Measurements from ENCODE around the gene COL4A4.
A peak's percentile ranks its signal among the peaks of the same experiment; 100 is the strongest.
"Not testable (repeated sequence)": the region's sequence is repeated elsewhere in the genome, so short reads cannot be mapped to it uniquely, and the experiment has no call there.

The COL4A4 gene

DNA sequence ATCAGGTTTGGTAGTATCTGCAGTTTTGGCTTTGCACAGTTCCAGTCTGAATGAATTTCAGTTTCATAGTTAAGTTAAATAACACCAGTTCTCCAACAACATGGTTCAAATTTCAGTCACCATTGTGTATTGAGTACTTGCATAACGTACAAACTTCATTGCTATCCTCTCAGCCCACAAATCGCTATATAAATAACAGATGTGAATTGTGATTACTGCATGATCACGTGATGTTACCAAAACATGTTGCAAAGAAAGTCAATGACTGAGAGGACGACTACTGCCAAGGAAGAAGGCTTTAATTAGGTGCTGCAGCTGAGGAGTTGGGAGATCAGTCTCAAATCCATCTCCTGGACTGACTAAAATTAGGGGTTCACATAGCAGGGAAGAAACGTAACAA, 48.2 kb downstream of the COL4A4 start:
- peak; percentile 35 for DNase-seq (ENCODE audit: low read depth)

DNA sequence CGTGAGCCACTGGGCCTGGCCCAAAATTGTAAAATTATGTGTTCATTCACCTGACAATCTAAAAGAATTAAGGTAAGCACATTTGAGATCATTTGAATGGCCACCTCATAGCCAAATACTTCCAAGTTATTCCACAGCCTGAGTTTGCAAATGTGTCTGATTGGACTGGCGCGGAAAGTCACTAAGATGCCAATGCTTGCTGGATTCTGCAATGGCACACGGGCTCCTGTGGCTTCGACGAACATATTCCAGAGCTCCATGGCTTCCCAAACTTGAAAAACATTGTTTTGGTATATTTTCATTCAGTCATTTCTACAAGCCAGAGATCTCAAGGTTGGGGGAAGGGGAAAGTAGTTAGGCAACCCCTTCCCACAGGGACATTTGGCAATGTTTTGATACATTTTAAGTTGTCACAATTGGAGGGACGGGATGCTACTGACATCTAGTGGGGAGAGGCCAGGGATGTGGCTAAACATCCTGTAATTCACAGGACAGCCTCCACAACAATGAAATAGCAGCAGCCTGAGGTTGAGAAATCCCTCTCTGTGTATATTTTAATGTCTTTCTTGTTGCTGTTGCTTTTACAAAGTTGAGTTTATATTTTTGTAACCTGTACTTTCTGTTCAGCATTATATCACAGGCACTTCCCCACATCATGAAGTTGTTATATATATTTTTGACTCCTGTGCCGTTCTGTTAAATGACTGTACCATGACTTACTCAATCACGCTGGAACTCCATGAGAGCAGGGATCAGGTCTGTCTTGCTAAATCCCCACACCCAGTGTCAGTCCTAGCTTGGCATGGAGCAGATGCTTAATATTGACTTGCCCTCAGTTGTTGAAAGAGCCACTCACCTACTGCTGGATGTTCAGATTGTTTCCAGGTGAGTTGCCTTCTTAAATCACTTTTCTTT, 56.9 kb downstream of the COL4A4 start:
- peak; percentile 67 for DNase-seq (ENCODE audit: low read depth)

DNA sequence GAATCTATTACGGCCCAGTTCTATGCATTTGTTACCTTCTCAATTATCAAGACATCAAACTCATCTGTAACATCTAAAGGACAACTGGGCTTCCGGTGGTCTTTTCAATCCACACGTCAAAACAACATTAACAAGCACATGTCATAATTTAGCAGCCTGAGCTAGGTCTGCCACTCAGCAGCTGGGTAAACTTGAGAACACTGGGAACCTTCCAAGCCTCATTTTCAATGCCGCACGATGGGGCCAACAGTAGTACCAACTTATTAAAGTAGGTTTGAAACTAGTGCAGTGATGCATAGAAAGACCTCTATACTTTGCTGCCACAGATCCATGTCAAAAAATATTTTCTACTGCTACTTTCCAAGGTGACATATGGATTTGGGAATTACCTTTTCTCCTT, 60.4 kb downstream of the COL4A4 start:
- no peak for DNase-seq (ENCODE audit: low read depth)

DNA sequence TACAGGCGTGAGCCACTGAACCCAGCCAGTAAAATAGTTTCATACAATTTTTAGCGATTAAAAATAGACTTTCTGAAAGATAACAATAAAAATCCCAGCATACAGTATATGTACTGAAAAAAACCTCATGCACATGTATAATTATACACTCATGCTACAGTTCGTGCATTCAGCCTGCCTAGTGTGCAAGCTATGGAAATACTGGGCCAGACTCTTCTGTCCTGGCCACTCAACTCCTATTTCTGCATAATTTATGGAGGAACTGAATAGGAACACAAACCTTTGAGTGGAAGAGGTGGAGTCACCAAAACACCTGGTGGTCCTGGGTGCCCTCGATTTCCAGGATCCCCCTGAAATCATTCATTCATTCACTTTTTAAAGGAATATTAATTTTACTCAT, 64.7 kb downstream of the COL4A4 start:
- DNase-seq (ENCODE audit: low read depth), result no peak

DNA sequence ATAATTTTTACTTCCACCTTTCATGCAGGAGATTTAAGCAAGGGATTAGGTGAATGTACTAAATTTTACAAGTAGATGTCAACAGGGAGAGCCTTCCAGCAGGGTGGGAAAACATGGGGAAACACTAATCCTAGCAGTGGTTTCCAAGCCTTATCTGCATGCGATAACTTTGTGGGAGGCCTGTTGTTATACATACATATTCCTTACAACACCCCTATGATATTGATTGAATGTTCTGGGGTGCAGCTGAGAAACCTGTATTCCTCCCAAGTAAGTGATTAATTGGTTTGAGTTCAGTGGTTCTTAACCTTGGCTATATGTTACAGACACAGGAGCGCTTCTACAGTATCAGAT, 65.9 kb downstream of the COL4A4 start:
- DNase-seq (ENCODE audit: low read depth), result no peak

DNA sequence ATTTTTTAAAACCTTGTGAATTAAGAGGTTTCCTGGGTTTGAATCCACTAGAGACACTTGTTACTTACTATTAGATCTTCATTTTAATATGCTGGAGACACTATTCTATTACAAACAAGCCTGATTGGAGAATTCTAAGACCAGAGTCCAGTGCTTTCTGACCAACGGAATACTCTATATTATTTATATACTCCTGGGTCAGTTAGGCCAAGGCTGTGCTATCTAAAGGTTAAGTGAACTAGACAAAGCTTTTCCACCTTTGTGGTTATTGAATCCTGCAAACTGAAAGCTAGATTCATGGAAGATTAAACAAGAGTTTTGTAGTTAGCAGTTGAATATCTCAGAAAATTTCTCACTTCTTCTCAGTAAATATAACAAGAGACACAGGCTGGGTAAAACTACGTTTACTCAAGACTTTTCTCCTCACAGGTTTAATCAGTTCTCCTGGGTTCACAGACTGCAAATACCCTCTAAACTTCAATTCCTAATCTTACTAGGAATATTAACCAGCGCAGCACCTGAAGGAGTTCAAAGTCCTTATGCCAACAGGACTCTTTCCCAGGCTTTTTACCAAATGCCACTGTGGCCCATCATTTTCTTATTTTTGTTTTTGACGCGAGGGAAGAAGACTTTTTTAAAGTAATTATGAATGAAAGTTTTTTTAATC, 66.4 kb downstream of the COL4A4 start:
- DNase-seq (ENCODE audit: low read depth), result no peak

DNA sequence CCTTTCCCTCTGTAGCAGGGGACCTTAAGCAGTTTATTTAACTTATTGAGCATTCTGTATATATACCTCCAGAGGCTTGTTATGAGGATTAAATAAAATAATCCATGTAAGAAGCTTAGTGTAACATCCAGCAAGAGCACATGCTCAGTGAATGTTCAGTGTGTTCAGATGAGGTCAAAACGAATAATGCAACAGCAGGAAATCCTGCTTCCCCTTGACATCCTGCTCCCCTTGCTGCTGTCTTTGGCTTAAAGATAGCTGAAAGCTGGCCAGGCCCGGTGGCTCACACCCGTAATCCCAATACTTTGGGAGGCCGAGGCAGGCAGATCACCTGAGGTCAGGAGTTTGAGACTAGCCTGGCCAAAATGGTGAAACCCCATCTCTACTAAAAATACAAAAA, 68.7 kb downstream of the COL4A4 start:
- no peak for DNase-seq (ENCODE audit: low read depth)

DNA sequence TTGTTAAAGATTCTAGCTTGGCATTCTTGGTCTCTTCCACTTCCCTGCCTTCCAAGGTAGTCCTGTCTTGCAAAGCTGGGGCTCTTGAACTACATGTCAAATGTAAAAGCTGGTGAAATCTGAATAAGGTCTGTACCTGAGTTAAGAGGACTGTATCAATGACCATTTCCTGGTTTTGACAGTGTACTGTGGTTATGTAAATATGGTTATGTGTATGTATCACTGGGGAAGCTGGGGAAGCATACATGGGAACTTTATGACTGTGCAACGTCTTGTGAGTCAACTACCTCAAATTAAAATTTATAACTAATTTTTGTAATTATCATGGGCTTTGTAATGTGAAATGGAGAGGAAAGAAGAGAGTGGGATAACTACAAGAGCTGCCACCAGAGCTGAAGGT, 81.7 kb downstream of the COL4A4 start:
- DNase-seq (ENCODE audit: low read depth), result no peak

DNA sequence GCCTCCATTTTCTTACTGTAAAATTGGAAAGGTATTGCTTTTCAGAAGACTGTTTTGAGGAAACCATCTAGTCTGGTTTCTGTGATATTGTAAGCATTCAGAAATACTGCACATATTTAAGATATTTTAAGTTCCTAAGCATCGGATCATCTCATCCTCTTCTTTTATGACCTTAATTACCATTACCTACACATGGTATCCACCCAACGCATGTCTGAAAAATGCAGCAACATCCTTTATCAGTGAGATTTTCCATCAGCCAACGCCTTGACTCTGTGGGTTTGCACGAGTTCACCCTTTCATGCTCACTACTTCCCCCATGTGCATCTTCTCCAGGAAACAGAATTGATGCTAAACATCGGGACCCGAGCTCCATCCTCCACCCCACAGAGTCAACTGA, 84.3 kb downstream of the COL4A4 start:
- DNase-seq (ENCODE audit: low read depth), result peak; percentile 84

DNA sequence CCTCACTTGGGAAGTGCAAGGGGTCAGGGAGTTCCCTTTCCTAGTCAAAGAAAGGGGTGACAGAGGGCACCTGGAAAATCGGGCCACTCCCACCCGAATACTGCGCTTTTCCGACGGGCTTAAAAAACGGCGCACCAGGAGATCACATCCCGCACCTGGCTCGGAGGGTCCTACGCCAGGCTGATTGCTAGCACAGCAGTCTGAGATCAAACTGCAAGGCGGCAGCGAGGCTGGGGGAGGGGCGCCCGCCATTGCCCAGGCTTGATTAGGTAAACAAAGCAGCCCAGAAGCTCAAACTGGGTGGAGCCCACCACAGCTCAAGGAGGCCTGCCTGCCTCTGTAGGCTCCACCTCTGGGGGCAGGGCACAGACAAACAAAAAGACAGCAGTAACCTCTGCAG, 98.9 kb downstream of the COL4A4 start:
- not testable (repeated sequence) for DNase-seq (ENCODE audit: low read depth)

DNA sequence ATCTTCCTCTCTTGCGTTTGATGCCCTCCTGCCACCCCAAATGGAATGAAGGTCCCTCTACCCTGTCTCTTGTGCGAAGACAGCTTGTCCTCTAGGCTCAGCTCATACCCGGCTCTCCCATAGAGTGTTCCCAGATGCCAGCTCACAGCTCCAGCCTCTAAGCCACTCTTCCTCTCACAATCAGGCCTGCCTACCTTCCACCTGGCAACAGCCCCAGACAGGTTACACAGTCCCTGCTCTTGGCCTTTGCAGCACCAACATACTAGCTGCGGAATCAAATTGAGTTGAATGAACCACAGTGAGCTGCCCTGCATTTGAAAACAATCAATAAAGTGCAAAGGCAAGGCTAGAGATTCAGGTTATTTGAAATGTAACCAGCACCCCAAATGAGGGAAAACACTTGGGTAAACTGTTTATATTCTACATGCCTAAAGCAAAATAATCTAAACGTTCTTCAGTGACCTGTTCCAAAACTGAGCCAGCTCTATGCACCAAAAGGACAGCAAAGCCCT, 105.1 kb downstream of the COL4A4 start:
- no peak for DNase-seq (ENCODE audit: low read depth)

DNA sequence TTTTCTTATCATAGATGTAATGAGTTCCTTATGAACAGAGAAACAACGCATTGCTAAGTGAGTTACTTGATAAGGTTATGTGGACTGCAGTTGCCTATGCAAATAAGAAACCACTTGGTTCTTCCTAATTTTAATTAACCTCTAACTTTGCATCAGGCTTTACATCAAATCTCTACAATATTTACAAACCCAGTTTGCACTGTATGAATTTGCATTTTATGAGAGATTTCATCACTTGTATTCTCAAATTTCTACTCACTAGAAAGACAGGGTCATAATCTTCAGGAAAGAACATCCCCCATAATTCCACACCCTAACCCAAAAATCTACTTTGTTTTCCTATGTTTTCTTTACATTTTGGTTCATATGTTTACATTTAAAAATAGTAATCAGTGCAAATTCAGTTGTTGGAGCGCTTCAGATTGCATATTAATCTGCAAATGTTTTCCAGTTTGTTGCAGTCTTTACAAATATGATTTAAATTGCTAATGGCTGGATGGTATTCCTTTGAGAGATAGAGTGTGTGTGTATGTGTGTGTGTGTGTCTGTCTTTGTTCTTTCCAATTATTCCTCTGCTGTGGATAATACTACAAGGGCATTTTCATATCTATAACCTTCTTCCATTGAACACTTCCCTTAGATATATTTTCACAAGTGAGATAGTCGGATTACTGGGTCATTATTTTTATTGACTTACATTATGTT, 106.1 kb downstream of the COL4A4 start:
- DNase-seq (ENCODE audit: low read depth), result no peak

DNA sequence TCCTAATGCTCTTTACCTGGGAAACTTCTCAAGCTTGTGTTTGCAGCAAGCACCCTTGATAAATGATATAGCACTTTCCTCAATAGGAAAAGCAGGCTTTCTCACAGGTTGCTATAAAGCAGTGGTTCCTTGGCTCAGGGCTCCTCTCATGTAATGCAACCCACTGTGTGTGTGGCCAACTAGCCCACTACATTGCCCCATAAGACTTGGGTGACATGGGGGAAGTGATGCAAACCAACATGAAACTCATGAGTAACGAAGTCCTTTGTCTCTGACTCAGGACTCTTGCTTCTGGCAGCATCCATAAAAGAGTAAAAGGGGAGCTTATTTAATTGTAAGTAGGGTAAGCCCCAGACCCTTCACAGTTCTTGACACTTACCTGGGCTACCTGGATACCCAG, 106.9 kb downstream of the COL4A4 start:
- no peak for DNase-seq (ENCODE audit: low read depth)

DNA sequence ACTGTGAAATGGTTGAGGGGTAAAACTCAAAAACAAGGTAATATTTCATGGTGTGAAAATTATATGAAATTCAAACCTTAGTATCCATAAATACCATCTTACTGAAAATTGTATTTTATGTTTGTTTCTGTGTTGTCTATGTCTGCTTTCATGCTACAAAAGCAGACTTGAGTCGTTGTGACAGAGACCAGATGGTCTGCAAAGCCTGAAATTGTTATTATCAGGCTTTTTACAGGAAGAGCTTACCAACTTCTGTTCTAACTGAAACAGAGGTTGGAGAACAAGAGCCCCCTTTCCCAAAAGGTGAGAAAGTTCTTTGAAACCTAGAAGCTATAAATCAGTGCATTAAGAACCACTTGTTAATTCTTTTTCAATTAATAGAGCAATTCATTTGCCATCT, 110.0 kb downstream of the COL4A4 start:
- DNase-seq (ENCODE audit: low read depth), result no peak

DNA sequence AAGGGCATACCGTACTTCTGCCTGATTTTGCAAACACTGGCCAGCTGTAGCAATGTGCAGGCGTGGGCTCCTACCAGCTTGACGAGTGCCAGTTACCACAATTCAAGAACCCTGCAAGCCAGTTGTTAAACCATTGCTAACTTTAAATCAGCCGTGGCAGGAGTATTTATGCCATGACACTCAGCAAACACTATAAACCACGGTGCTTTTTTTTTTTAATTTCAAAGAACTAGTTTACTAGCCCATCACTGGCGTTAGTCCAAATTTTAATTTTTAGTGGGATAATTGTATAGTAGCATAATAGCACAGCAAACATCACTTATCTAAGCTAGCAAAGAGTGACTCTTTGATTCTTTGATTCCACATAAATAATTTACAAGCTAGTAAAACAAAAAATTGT, 111.1 kb downstream of the COL4A4 start:
- DNase-seq (ENCODE audit: low read depth), result no peak

DNA sequence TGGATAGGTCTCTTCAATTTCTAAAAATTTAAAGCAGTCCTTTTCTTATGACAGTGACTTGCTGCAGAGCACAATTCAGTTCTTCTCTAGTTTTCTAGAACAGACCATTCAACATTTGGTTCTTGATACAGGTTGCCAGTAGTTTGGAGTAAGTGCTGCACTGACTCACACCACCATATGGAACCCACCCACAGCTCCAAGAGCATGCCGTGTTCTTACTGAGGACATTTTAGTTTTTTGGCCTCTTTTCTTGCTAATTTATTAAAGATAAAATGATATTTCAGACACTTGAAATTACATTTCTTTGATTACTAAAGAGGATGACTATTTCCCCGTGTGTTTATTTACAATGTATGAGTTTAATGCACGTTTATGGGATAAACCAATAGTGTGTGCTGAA, 120.0 kb downstream of the COL4A4 start:
- no peak for DNase-seq (ENCODE audit: low read depth)

DNA sequence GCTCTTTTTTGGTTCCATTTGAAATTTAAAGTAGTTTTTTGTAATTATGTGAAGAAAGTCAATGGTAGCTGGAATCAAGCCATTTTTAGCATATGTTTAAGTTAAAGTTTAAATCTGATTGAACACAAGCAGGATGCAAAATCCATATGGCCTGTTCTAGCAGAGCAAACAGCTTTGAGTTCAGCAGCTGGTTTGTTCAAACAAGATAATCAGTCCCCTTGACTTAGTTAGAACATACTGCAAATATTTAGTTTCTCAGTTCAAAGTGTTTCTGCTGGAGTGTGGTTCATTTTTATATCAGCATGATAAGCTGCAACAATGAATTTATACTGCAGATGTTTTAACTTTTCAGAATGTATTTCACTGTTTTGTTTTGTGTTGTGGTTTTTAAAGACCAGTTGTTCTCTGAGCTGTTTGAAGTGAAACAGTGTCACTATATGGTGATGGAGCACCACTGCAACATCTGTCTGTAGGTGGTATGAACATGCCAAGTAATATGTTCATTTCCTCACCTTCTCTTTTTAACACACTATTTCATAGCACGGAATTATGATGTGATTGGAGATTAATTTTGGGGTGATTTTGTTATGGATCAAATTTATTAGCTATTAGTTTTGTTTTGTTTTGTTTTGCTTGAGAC, 125.3 kb downstream of the COL4A4 start:
- no peak for DNase-seq (ENCODE audit: low read depth)

DNA sequence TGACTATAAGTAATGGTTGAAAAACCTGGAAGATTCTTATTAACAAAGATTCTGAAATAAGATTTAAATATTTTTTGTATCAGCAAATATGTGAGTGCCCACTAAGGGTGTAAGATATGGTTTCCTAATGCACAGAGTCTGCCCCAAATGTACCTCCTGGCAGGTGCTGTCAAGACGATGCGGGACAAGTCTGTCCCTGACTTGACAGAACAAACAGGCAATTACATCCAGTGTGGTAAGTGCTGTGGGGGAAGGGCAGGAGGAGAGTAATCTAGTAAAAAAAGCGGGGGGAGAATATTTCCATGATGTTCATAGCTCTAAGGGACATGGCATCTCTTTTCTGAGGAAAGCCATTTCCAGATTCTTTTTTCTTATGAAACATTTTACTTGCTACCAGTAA, 127.5 kb downstream of the COL4A4 start:
- no peak for DNase-seq (ENCODE audit: low read depth)

DNA sequence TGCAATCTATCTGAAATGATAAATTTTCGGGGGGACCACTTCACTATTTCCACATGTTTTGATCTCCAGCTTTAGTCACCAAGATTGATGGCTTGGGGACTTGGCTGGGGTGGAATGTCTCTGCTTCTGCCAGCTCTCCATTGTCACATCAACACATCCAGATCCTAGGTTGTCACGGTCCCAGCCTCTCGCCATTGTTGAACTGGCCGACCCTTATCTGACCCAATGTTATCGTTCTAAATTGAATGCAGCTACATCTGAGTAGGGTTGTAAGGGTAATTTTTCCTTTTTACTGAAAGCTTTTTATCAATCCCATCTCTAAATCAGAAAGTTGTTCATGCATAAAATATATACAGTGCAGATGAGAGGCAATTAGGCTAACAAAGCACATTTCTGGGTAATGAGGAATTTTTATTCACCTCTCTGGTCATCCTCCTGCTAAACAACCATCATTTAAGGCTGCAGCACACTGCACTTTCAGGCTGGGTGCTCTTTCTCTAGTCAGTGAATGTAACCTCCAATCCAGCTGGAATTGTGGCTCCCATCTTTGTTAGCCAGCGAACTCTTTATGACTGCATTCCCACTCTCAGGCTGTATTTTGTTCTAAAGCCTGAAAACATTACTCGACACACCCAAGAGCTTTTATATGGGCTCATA, 128.2 kb downstream of the COL4A4 start:
- no peak for DNase-seq (ENCODE audit: low read depth)

DNA sequence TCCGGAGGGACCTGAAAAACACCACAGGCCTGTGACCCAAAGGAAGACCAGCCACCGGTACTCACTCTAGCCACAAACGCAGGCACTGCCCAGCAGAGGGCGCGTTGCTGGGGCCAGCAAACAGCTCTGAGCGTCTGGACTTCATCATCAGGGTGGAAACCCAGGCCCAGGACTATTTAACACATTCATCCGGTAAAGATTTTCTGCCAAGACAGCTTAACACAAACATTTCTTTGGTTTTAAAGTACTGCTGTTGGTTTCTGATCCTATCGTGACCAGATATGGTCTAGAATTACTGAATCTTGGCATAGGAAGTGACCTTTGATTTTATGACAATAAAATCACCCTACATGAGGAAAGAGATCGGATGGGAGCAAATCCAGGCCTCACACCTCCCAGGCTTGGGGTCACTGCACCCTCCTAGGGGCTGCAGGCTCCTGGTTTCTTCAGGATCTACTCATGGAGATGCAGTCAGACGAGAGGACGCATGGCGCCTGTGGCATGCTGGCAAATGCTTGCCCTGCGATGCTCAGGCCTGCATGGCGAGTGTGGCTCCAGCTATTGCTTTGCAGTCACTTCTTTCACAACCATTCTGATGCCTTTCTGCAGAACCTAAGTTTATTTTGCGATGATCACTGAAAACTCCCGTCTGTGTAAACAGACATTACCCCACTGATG, 130.4 kb downstream of the COL4A4 start:
- no peak for DNase-seq (ENCODE audit: low read depth)

DNA sequence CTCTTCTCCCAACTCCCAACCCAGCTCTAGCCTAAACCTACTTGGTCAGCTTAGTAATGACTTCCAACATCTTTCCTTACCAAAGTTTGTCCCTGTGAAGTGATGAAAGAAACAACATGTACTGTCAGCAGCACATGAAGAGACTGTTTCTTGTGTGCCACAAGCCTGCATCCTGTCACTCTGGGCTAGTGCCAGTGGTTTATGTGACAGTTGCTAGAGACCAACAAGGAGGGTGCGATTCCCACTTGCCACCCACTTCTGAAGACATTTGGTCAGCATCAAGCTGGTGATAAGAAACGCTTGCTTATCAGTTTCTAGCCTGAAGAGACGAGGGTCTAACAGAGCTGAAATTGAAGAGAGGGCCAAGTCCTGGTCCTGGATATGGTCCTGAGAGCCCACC, 132.6 kb downstream of the COL4A4 start:
- DNase-seq (ENCODE audit: low read depth), result no peak
